Left ventricle myocardium inferior (tissue), 1 donor: ENCODE measurements around the gene MASP1. TPM values are rescaled to one million over a fixed set of nuclear protein-coding genes. Genes with fewer than 3 reads are reported as not detected.
A peak's percentile ranks its signal among the peaks of the same experiment; 100 is the strongest.

Source experiments
- DNase-seq: peaks from one replicate; pipeline ENCODE4 v3.0.0-alpha.2; 2020
- H3K27ac ChIP-seq: fragments of 200-600 bp; replicated peaks from 2 replicates; pipeline ENCODE4 v1.8.0; 2021
- H3K27me3 ChIP-seq: fragments of 200-600 bp; 2 replicates; pipeline ENCODE4 v1.8.0; 2021; ENCODE audit warnings: low read depth
- H3K36me3 ChIP-seq: fragments of 200-600 bp; 2 replicates; pipeline ENCODE4 v1.8.0; 2021
- H3K4me1 ChIP-seq: fragments of 200-600 bp; 2 replicates; pipeline ENCODE4 v1.8.0; 2021
- H3K4me3 ChIP-seq: fragments of 200-600 bp; 2 replicates; pipeline ENCODE4 v1.8.0; 2021; ENCODE audit warnings: mild to moderate bottlenecking, moderate library complexity
- H3K9me3 ChIP-seq: fragments of 200-600 bp; replicated peaks from 2 replicates; pipeline ENCODE4 v1.8.0; 2021
- intact Hi-C: fragments of 100-400 bp; cut with micrococcal nuclease; formaldehyde crosslinking; loops from one replicate; pipeline ENCODE4 v1.11.0; 2022
- total RNA-seq: library from RNA; stranded (reverse); fragmentation: NEBNext Ultra II Directional; extraction: Animal tissue kit (Norgen Biotek cat#: 25700); gene quantifications from one replicate; pipeline ENCODE4 v1.2.1, GENCODE V29; 2021
- TF ChIP-seq, protein P1 (sequence below): fragments of 200-600 bp; IDR thresholded peaks from 2 replicates; pipeline ENCODE4 v1.8.0; 2021; ENCODE audit warnings: antibody characterized with exemption, mild to moderate bottlenecking, borderline replicate concordance
- donor health status: DM: no; HTN: yes; CAD: no; lungs with severe emphysema.

The MASP1 gene
- total RNA-seq, 1 donor from 2014 or later: 214 TPM

DNA sequence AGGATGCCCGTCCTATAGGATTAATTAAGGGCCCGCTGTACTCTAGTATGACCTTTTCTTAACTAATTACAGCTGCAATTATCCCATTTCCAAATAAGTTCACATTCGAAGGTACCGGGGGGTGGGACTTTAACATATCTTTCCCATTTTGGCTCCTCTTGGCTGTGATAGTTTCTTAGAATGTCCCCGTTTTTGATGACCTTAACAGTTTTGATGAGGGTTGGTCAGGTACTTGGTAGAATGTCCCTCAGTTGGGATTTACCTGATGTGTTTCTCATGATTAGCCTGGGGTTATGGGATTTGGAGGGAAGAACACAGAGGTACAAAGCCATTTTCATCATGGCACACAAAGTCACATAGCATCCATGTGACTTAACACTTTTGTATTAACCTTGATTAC, 76.1 kb downstream of the MASP1 start:
- Histone ChIP-seq H3K9me3 (no peaks in the 10 kb centered on the region), H3K27ac (no peak overlapping the region), H3K27me3 (no peaks in the 10 kb centered on the region), H3K4me3 (no peak overlapping the region), H3K36me3 (no peaks in the 10 kb centered on the region), H3K4me1 (peaks cover 12% of the 10 kb centered on the region)
- TF ChIP-seq, protein P1, sequence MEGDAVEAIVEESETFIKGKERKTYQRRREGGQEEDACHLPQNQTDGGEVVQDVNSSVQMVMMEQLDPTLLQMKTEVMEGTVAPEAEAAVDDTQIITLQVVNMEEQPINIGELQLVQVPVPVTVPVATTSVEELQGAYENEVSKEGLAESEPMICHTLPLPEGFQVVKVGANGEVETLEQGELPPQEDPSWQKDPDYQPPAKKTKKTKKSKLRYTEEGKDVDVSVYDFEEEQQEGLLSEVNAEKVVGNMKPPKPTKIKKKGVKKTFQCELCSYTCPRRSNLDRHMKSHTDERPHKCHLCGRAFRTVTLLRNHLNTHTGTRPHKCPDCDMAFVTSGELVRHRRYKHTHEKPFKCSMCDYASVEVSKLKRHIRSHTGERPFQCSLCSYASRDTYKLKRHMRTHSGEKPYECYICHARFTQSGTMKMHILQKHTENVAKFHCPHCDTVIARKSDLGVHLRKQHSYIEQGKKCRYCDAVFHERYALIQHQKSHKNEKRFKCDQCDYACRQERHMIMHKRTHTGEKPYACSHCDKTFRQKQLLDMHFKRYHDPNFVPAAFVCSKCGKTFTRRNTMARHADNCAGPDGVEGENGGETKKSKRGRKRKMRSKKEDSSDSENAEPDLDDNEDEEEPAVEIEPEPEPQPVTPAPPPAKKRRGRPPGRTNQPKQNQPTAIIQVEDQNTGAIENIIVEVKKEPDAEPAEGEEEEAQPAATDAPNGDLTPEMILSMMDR: no peak
- DNase-seq: no peak
- intact Hi-C loops: loop anchor here (10.0 kb wide), 1 partner anchor 459 kb away; the partner anchor contains the start of gene SST

DNA sequence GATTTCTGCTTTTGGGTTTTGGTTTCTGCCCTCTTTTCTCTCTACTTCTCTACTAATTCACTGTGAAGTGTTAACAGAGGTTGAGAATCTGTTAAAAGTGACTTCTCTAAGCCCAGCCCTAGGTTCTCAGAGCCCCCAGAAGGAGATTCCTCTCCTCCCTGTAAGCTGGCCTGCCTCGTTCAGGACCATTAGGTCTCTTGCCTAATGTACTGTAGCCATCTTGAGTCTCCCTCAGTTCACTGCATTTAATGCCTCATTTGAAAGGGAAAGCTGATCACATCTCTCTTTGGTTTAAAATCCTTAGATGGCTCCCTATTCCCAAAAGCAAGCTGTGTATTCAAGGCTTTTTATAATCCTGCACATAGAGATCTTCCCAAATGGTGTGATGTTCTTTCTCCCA, 77.9 kb downstream of the MASP1 start:
- Histone ChIP-seq H3K9me3 (no peaks in the 10 kb centered on the region), H3K27ac (no peak overlapping the region), H3K4me1 (peaks cover 25% of the 10 kb centered on the region), H3K4me3 (no peak overlapping the region), H3K27me3 (no peaks in the 10 kb centered on the region), H3K36me3 (no peaks in the 10 kb centered on the region)
- no peak for DNase-seq
- TF ChIP-seq, protein P1: no peak
- intact Hi-C loops: loop anchor here (10.0 kb wide), 1 partner anchor 461 kb away; the partner anchor contains the start of gene SST

- H3K4me1 ChIP-seq: peaks cover 25% of the 10 kb centered on the region
- H3K27me3 ChIP-seq: no peaks in the 10 kb centered on the region
- intact Hi-C loops: loop anchor here (10.0 kb wide), 1 partner anchor 462 kb away; the partner anchor contains the start of gene SST
- TF ChIP-seq, protein P1: no peak
- DNase-seq: peak; percentile 33
- H3K4me3 ChIP-seq: no peak overlapping the region
- H3K9me3 ChIP-seq: no peaks in the 10 kb centered on the region
- H3K36me3 ChIP-seq: no peaks in the 10 kb centered on the region
- peak overlapping the region; percentile 63 for H3K27ac ChIP-seq
These were observed 78.8 kb downstream of the MASP1 start for GRCh38 chr3:187212705-187213104.

DNA sequence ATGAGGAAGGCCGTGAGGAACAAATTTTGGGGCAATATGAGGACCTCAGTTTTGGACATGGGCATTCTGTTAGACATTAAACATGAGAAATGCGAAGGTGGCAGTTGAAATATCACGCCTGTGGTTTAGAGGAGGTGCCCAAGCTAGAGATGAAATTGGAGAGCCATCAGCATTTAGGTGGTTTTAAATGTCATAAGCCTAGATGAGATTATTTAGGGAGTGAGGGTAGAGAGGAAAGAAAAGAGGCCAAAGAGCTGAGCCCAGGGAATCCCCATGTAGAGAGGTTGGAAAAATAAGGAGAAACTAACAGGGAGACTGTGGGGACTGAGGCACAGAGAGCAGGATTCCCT, 79.4 kb downstream of the MASP1 start:
- DNase-seq: no peak
- Histone ChIP-seq H3K4me3 (no peak overlapping the region), H3K27me3 (no peaks in the 10 kb centered on the region), H3K36me3 (no peaks in the 10 kb centered on the region), H3K9me3 (no peaks in the 10 kb centered on the region), H3K27ac (peak overlapping the region; percentile 63), H3K4me1 (peaks cover 25% of the 10 kb centered on the region)
- TF ChIP-seq, protein P1: no peak
- intact Hi-C loops: loop anchor here (10.0 kb wide), 1 partner anchor 463 kb away; the partner anchor contains the start of gene SST

GRCh38 chr3:187211532-187212195, 79.9 kb downstream of the MASP1 start:
- intact Hi-C loops: loop anchor here (10.0 kb wide), 1 partner anchor 463 kb away; the partner anchor contains the start of gene SST
- no peaks in the 10 kb centered on the region for H3K27me3 ChIP-seq
- no peak for DNase-seq
- peak overlapping the region; percentile 63 for H3K27ac ChIP-seq
- H3K36me3 ChIP-seq: no peaks in the 10 kb centered on the region
- H3K9me3 ChIP-seq: no peaks in the 10 kb centered on the region
- peaks cover 25% of the 10 kb centered on the region for H3K4me1 ChIP-seq
- TF ChIP-seq, protein P1: no peak
- H3K4me3 ChIP-seq: no peak overlapping the region
